SK-N-DZ (cell line): ENCODE data around the gene ZNF581.

Source experiments
- DNase-seq: peaks from one replicate; pipeline ENCODE4 v3.0.0-alpha.2; 2015; ENCODE audit warnings: low spot score

Gene ZNF581

GRCh38 chr19:55648585-55649267 is 5.3 kb downstream of the ZNF581 start:
- no peak for DNase-seq

DNA sequence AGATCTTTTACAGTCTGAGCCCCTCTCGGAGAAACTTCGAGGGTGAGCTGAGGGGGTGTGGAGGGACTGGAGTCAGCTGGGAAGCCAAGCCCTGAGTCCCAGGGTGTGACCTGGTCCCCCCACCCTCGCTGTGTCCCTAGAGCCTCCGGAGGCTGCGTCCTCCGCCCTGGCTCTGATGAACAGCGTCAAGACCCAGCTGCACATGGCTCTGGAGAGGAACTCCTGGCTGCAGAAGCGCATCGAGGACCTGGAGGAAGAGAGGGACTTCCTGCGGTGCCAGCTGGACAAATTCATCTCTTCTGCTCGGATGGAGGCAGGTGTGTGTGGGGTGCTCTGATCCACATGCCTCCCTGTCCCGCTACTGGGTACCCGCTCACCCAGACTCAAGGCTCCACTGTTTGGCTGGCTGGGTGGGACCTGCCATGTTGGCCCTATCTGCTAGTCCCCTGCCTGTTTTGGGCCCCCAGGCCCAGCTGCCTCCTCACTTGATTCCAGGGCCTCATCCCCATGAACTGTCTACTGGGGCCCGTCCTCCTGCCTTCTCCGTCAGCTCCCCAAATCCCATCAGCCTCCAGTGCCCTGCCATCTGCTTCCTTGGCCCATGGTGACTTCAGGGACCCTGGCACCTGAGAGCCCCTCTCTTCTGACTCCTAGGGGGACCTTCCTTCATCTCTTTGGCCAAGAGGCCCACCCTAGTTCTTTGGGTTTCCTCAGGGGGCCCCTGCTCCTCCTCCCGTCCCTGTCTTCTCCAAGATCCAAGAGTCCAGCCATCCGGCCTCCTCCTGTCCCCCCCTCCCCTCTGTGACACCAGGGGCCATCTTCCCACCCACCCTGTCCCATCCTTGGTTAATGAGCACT is 6.0 kb downstream of the ZNF581 start:
- DNase-seq: no peak

DNA sequence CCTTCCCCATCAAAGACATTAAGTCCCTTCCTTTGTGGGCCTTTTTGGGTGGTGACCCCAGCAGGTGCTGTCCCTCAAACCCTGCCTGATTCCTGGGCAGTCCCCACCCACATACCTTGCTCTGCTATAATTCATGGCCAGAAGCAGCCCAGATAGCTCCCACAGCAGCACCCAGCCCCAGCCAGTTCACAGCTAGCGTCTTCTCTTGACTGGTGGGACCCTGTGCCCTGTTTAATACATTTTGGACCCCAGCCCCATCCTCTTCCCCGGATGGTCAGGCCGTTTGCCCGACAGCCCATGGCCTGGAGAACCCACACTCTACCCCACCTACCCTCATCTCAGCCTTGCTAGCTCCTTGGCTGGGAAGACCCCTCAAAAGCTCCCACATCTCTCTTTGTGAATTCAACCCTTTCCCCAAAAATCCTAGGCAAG is 6.7 kb downstream of the ZNF581 start:
- no peak for DNase-seq

DNA sequence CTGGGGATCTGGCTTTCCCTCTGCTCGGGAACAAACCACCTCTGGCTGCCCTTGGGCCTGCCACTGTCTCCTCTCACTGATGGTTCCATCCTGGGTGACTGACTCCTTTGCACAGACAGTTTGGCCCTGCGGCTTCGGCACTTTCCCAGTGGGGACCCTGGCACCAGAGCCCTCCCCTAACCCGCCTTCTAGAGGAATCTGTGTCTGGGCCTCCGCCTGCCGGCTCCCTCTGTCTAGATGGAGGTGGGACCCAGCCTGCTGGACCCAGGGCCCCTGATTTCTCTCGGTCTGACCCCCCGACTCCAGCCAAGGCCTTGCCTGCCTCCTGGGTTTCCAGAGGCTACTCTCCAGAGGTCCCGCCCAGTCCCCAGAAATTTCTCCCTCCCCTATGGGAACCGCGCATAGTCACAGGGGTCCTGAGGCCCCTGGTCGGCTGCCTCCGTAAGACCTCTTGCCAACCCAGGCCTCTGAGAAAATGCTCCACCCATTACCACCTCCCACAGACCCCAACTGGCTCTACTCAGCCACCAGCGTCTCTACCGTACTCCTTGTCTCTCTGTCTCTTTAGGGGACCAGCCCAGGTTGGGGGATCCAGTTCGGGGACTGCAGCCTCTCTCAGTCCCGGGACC is 7.3 kb downstream of the ZNF581 start:
- no peak for DNase-seq

DNA sequence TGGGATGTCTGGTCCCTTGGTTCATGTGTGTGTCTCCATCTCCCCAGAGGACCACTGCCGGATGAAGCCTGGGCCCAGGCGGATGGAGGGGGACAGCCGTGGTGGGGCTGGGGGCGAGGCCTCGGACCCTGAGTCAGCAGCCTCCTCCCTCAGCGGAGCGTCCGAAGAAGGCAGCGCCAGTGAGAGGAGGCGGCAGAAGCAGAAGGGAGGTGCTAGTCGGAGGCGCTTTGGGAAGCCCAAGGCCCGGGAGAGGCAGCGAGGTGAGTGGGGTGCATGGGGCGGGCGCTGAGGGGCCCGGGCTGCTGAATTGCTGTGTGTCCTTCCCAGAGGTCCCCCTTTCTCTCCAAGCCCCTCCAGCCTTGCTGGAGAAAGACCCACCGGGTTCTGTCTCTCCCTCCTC is 7.8 kb downstream of the ZNF581 start:
- no peak for DNase-seq

- no peak for DNase-seq
Observed at GRCh38 chr19:55652311-55653128, 9.1 kb downstream of the ZNF581 start.

- DNase-seq: peak; percentile 95
Observed at GRCh38 chr19:55653651-55654322, 10.3 kb downstream of the ZNF581 start.

GRCh38 chr19:55654323-55654867 is 10.9 kb downstream of the ZNF581 start:
- DNase-seq: peak; percentile 96

- DNase-seq: peak; percentile 71
Observed at GRCh38 chr19:55654868-55655647, 11.6 kb downstream of the ZNF581 start, which contains the start of gene U2AF2. Gene U2AF2, plus strand, starts transcription at chr19:55655035. Its CDS starts 70 bp downstream, at chr19:55655105.

GRCh38 chr19:55655648-55656040 is 12.2 kb downstream of the ZNF581 start:
- no peak for DNase-seq

DNA sequence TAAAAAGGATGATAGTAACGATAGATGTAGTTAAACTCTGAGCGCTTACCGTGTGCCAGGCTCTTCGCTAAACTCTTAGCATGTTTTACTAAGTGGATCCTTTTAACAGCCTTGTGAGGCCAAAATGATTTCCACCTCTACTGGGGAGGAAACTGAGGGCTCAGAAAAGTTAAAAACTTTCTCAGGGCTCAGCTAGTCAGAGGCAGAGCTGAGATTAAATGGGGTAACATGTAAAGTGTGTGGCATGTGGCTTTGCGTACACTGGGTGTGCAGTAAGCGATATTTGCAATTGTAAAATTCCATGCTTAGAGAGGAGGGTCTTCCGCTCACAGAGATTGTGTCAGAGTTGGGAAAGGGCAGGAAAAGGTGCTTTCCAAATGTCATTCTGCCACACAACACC is 13.1 kb downstream of the ZNF581 start:
- no peak for DNase-seq

GRCh38 chr19:55656988-55657747 is 13.7 kb downstream of the ZNF581 start:
- no peak for DNase-seq

GRCh38 chr19:55658846-55659459 is 15.5 kb downstream of the ZNF581 start:
- no peak for DNase-seq

GRCh38 chr19:55659822-55660221 is 16.4 kb downstream of the ZNF581 start:
- no peak for DNase-seq

DNA sequence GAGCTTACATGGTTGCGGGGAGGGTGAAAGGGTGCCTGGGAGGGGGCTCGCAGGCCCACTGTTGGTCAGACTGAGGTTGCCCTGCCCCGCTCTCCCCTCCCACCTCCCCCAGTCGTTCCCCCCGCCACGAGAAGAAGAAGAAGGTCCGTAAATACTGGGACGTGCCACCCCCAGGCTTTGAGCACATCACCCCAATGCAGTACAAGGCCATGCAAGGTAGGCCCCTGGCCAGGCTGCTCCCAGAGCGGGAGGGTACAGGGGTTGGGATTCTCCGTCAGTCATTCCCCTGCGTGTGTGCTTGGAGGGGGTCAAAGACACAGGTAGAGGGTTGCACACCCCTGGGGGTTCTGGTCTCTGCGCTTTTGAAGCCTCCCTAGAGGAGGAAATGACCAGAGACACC is 17.0 kb downstream of the ZNF581 start:
- no peak for DNase-seq

- DNase-seq: no peak
Observed at GRCh38 chr19:55660991-55661390, 17.5 kb downstream of the ZNF581 start.

DNA sequence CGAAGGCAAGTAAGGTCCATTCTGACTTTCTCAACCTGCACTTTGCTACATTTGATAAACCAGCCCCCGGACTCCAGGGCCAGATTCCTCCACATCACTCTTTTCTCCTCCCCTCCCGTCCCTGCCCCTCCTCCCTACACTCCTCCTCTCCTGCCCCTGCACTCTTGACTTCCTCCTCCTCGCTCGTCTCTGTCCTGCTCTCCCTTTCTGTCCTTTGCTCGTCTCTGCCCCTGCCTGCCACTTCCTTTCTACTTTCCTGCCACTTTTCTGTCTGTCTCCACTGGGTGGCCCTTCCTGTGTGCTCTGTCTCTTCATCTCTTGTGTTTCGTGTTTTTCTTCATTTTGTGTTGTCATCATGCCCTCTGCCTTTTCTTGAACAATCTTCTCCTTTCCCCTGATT is 18.4 kb downstream of the ZNF581 start:
- no peak for DNase-seq

DNA sequence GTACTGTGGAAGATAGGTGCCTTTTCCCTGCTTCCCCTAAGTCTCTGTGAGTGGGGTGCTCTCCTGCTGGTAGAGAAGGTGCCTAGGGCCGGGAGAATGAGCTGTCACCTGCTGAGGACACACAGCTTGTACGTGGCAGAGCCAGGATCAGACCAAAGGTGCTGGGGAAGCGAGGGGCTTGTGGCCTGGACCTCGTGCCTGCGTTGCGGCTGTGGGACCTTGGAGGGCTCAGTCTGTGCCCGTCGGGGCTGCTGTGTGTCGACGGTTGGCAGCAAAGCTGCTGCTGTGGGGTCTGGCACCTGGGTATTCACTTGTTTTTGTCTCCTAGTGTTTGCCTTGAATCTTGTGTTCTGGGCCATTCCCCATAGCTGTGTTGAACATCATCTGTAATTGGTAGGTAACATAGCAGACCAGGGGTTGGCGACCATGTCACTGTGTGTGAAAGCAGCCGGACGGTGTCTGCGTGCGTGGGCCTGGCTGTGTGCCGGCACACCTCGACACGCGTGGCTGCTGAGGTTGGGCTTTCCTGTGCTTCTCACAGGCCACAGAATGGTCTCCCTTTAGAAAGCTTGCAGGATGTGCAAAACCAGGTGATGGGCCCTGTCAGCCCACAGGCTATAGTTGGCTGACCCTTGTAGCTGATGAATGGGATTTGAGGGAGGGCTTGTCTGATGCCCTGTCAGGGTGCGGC is 20.5 kb downstream of the ZNF581 start:
- no peak for DNase-seq
